Measurements from ENCODE around the gene CST3. TPM values are rescaled to one million over a fixed set of nuclear protein-coding genes. Genes with fewer than 3 reads are reported as not detected.

CST3 gene
- total RNA-seq, 1 donor from 2014 or later = not detected

DNA sequence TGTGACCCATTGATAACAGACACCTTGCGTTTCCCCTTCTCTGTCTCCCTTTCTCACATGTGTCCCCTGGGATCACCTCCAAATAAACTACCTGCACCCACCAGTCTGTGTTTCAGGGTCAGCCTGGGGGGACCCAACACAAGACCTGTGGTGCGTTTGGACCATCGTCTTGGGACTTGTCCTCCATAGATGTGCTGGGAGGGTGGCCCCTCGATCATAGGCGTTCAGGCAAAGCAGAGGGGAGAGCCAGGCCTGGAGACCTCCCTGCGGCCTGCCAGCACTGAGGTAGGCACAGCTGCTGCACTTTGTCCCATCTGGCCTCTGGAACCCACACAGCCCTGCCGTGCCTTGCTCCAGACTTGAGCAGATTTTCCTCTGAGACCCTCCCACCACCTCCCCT lies 50.1 kb downstream of the CST3 start:
- TF ChIP-seq, protein P1, sequence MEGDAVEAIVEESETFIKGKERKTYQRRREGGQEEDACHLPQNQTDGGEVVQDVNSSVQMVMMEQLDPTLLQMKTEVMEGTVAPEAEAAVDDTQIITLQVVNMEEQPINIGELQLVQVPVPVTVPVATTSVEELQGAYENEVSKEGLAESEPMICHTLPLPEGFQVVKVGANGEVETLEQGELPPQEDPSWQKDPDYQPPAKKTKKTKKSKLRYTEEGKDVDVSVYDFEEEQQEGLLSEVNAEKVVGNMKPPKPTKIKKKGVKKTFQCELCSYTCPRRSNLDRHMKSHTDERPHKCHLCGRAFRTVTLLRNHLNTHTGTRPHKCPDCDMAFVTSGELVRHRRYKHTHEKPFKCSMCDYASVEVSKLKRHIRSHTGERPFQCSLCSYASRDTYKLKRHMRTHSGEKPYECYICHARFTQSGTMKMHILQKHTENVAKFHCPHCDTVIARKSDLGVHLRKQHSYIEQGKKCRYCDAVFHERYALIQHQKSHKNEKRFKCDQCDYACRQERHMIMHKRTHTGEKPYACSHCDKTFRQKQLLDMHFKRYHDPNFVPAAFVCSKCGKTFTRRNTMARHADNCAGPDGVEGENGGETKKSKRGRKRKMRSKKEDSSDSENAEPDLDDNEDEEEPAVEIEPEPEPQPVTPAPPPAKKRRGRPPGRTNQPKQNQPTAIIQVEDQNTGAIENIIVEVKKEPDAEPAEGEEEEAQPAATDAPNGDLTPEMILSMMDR (IDR thresholded peaks at IDR 0.05) = no peak
- intact Hi-C loops (cut with micrococcal nuclease) = no loop called here
- peaks cover 5% of the 10 kb centered on the region for H3K27me3 Mint-ChIP-seq
- H3K27ac Mint-ChIP-seq = no peak overlapping the region
- H3K4me3 Mint-ChIP-seq = no peak overlapping the region
- no peaks in the 10 kb centered on the region for H3K9me3 Mint-ChIP-seq
- no peak for DNase-seq
- H3K4me1 Mint-ChIP-seq = no peaks in the 10 kb centered on the region
- no peak for ATAC-seq (ENCODE audit: low read depth)
- POLR2A ChIA-PET = no interaction called here
- CTCF ChIA-PET = no interaction called here
- no peaks in the 10 kb centered on the region for H3K36me3 Mint-ChIP-seq (ENCODE audit: low read depth)

DNA sequence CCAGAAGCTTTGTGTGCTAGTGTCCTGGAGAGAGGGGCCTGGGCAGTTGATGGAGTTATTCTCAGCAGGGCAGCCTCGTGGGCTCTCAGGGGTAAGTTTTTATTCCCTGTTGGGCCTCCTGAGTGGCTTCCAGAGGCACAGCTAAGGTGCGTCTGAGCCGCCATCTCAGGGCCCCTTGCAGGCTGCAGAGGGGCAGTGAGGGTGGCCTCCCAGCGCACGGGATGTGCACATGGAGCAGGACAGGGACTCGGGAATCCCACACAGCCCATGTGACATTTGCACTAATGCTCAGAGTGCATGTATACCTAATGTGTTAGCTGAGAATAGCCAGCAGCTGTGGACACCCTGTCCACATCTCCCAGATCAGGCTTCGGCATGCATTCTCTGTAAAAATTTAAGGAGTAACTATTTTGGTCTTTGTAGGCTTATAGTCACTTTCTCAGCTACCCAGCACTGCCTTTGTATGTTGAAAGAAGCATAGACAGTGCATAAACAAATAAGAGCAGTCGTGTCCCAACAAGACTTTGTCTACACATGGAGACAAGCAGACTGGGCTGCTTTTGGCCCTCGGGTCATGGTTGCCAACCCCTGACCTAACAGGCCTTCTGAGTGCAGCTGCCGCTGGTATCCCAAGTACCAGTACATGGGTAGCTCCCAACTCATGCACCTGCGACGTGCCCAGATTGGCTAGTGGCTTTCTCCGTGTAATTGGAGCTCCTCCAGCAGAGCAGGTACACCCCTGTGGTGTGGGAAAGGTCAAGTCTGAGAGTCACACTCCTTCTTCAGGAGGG lies 50.8 kb downstream of the CST3 start:
- Mint-ChIP-seq H3K36me3 (ENCODE audit: low read depth) (no peaks in the 10 kb centered on the region), H3K27me3 (peaks cover 8% of the 10 kb centered on the region), H3K4me3 (no peak overlapping the region), H3K9me3 (no peaks in the 10 kb centered on the region), H3K4me1 (no peaks in the 10 kb centered on the region), H3K27ac (no peak overlapping the region)
- ATAC-seq (ENCODE audit: low read depth) (no peak), DNase-seq (no peak)
- intact Hi-C loops (cut with micrococcal nuclease) = no loop called here
- CTCF ChIA-PET = no interaction called here
- POLR2A ChIA-PET = no interaction called here
- TF ChIP-seq, protein P1 (IDR thresholded peaks at IDR 0.05) = no peak

DNA sequence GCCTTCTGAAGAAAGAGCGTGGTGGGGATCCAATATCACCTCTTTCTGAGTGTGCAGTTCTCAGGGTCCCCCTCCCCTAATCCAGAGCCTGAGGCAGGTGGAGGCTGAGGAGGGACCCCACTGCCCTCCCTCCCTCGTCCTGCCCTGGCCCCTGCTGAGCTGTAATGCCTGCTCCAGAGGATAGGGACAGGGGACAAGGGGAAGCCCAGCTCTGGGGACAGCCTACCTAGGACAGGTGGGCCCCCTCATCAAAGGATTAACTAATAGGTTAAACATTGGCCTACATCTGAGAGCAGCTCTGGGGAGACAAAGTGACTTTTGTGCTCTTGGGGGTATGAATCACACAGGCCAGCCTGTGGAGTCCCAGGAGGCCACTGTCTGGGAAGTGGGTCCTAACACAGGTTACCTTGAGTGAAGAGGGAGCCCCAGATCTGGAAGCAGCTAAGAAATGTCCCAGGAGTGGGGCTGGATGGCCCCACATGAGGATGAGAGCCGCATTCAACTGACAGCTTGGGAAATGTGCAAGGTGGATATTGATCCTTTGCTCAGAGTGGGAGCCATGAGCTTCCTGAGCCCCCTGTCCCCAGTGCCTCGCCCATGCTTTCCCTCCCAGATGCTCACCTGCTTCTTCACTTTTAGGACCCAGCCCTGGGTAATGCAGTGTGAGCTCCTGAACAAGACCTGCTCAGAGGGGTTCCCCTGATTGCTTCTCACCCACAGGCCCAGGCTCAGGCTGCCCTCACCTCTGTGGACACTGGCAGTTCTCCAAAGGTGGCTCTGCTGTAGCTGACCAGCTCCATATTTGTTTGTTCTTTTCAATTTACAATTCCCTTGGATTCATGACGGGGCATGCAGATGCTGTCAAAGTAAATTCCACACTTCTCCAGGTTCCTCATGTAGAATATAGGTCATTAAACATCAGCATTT lies 51.7 kb downstream of the CST3 start:
- TF ChIP-seq, protein P1 (IDR thresholded peaks at IDR 0.05) = no peak
- intact Hi-C loops (cut with micrococcal nuclease) = no loop called here
- H3K9me3 Mint-ChIP-seq = no peaks in the 10 kb centered on the region
- peaks cover 11% of the 10 kb centered on the region for H3K27me3 Mint-ChIP-seq
- POLR2A ChIA-PET = no interaction called here
- CTCF ChIA-PET = no interaction called here
- DNase-seq = no peak
- no peak for ATAC-seq (ENCODE audit: low read depth)
- H3K36me3 Mint-ChIP-seq (ENCODE audit: low read depth) = no peaks in the 10 kb centered on the region
- H3K27ac Mint-ChIP-seq = no peak overlapping the region
- H3K4me3 Mint-ChIP-seq = no peak overlapping the region
- no peaks in the 10 kb centered on the region for H3K4me1 Mint-ChIP-seq

DNA sequence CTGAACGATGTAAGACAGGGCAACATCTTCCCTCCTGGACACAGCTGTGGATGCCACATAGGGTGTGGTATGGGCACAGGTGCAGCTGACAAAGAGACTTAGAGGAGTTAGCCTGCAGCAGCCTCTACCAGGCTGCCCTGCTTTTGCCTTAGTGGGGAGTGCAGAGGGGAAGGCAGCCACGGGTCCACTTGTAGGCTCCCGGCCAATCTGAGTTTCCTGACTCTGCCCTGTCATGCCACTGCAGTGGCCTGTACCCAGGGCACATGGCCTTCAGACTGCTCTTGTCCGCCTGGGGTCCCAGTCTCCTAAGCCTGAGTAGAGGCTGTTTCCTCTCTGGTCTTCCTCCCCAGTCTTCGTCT lies 52.3 kb downstream of the CST3 start:
- Mint-ChIP-seq H3K36me3 (ENCODE audit: low read depth) (no peaks in the 10 kb centered on the region), H3K4me3 (no peak overlapping the region), H3K4me1 (no peaks in the 10 kb centered on the region), H3K27ac (no peak overlapping the region), H3K9me3 (no peaks in the 10 kb centered on the region), H3K27me3 (peaks cover 11% of the 10 kb centered on the region)
- ChIA-PET POLR2A (no interaction called here), CTCF (no interaction called here)
- ATAC-seq (ENCODE audit: low read depth) (no peak), DNase-seq (no peak)
- intact Hi-C loops (cut with micrococcal nuclease) = no loop called here
- TF ChIP-seq, protein P1 (IDR thresholded peaks at IDR 0.05) = no peak

DNA sequence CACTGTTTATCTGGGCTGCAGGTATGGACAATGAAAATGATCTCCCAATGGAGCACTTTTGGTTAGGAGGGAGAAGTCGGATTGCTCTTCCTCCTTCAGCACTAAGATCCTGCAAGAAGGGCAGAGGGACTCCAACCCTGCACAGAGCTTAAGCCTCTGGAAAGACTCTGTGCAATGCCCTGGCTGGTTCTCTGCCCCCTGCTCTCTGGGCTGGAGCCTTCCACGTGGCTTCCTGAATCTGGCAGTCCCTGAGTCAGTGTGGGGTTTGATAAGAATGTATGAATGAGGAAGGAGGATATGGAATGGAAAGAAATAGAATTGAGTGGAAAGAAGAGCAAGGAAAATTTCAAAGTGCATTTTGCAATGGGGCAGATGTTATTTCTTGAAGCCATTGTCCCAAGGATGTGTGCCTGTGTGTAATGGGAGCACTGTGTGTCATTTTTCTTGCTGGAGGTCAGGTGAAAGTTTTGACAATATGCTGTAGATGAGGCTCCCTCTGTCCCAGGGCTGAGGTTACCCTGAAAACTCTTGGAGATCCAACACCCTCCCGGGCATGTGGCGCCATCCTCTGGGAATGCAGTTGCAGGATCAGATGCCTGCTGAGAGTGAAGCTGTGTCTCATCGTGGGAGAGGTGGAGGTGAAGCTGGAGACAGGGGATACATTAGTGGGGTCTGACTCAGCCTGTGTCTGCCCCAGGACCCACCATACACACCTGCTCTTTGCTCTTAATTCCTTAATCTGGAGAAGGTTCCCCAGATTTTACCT lies 53.1 kb downstream of the CST3 start:
- POLR2A ChIA-PET = no interaction called here
- TF ChIP-seq, protein P1 (IDR thresholded peaks at IDR 0.05) = no peak
- CTCF ChIA-PET = no interaction called here
- Mint-ChIP-seq H3K4me3 (no peak overlapping the region), H3K9me3 (peaks cover 4% of the 10 kb centered on the region), H3K27ac (no peak overlapping the region), H3K4me1 (no peaks in the 10 kb centered on the region), H3K36me3 (ENCODE audit: low read depth) (no peaks in the 10 kb centered on the region), H3K27me3 (peaks cover 11% of the 10 kb centered on the region)
- no peak for DNase-seq
- ATAC-seq (ENCODE audit: low read depth) = no peak
- intact Hi-C loops (cut with micrococcal nuclease) = no loop called here
